NCI-H2227 (cell line): ENCODE measurements around the gene VPS52.
A peak's percentile ranks its signal among the peaks of the same experiment; 100 is the strongest.
"Not testable (repeated sequence)": the region's sequence is repeated elsewhere in the genome, so short reads cannot be mapped to it uniquely, and the experiment has no call there.

Source experiments
- DNase-seq: peaks from one replicate; lab custom pipeline; 2025; ENCODE audit not compliant: unreplicated experiment; lab: John Stamatoyannopoulos, UW

Gene VPS52

DNA sequence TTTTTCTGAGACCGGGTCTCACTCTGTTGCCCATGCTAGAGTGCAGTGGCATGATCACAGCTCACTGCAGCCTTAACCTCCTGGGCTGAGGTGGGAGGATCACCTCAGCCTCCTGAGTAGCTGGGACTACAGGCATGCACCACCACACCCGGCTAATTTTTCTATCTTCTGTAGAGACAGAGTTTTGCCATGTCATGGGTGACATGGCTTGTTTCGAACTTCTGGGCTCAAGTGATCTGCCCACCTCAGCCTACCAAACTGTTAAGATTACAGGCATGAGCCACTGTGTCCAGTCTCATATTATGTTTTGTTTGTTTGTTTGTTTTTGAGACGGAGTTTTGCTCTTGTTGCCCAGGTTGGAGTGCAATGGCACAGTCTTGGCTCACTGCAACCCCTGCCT is 13.5 kb upstream of the VPS52 start:
- not testable (repeated sequence) for DNase-seq

DNA sequence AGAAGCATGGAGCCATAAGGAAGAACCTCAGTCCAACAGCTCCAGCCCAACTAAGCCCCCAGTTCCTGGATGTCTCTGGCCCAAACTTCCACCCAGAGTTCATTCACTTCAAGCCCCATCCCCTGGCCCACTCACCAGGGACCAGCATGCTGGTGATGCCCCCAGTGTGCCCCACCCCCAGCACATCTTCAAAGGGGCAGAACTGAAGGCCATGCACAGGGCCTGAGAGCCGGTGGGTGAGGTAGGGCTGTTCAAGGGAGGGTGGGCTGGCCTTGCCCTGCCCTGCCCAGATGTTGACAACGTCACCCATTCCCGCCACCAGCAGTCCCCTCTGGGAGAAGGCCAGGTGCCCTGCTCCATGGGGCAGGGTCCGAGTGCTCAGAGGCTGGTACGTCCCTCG is 8.9 kb upstream of the VPS52 start:
- no peak for DNase-seq

DNA sequence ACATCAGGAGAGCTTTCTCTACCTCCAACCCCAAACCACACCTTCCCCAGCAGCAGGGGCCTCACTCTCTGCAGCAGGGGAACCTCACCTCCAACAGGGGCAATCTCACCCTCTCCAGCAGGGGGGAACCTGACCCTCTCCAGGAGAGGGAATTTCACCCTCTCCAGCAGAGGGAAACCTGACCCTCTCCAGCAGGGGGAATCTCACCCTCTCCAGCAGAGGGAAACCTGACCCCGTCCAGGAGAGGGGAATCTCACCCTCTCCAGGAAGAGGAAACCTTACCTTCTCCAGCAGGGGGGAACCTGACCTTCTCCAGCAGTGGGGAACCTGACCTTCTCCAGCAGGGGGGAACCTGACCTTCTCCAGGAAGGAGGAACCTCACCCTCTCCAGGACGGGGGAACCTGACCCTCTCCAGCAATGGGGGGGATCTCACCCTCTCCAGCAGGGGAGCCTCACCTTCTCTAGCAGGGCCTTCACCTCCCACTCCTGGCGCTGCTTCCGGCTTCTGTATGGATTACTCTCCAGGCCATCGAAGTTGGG is 8.4 kb upstream of the VPS52 start:
- DNase-seq, result peak; percentile 33

DNA sequence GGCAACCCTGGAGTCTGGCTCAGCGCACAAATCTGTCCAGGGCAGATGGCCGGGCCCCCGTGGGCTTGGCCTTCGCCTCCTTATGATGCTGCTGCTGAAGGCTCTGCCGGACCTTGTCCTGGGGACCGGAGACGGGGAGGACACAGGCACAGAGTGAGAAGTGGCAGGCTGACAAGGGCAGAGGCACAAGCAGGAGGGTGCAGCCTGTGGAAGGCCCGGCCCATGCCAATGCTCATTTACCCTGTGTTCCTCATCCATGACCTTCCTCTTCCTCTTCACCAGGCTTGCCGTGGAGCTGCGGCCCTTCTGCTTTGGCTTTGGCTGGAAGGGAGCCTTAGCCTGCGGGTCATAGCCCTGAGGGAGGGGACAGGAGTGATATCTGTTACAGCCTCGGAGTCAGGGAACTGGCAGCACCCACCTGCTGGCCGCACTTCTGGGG is 7.6 kb upstream of the VPS52 start:
- DNase-seq, result no peak

DNA sequence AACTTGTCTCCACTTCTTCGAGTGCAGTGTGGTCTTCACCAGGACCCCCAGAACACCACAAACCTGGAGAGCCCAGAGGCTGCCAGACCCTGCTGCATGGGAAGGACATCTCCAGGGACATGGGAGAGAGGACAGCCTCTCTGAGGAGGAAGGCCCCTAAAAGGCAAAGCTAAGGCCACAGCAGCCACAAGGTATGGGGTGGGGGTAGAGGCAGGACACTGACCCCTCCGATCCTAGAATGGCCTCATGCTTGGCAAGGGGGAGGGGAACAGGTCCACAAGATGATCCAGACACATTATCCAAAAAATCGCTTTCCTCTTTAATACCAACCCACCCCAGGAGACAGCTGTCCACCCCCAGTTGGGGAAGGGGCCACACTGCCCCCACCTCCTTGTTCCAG is 7.1 kb upstream of the VPS52 start:
- DNase-seq, result no peak

DNA sequence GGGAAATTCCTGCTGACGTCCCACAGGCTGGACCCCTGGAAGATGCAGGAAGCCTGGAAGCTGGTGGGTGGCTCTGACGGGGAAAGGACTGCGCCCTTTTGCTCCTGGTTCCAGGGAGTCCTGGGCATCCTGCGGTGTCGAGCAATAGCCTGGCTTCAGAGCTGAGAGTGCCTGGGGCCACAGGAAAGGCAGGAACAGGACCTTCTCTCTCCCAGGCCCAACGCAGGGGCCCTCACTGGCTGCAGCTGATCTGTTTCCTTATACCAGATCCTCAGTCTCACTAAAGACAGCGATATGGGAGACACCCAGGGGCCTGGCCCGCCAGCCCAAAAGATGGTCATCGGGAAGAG is 6.7 kb upstream of the VPS52 start:
- no peak for DNase-seq

DNA sequence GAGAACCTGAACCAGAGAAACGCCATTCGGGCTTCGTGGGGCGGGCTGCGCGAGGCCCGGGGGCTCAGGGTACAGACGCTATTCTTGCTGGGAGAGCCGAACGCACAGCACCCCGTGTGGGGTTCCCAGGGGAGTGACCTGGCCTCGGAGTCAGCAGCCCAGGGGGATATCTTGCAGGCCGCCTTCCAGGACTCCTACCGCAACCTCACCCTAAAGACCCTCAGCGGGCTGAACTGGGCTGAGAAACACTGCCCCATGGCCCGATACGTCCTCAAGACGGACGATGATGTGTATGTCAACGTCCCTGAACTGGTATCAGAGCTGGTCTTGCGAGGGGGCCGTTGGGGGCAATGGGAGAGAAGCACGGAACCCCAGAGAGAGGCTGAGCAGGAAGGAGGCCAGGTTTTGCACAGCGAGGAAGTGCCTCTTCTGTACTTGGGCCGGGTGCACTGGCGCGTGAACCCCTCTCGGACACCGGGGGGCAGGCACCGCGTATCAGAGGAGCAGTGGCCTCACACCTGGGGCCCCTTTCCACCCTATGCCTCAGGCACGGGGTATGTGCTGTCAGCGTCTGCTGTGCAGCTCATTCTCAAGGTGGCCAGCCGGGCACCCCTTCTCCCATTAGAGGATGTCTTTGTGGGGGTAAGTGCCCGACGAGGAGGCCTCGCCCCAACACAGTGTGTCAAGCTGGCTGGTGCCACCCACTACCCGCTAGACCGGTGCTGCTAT is 6.2 kb upstream of the VPS52 start:
- DNase-seq, result no peak

DNA sequence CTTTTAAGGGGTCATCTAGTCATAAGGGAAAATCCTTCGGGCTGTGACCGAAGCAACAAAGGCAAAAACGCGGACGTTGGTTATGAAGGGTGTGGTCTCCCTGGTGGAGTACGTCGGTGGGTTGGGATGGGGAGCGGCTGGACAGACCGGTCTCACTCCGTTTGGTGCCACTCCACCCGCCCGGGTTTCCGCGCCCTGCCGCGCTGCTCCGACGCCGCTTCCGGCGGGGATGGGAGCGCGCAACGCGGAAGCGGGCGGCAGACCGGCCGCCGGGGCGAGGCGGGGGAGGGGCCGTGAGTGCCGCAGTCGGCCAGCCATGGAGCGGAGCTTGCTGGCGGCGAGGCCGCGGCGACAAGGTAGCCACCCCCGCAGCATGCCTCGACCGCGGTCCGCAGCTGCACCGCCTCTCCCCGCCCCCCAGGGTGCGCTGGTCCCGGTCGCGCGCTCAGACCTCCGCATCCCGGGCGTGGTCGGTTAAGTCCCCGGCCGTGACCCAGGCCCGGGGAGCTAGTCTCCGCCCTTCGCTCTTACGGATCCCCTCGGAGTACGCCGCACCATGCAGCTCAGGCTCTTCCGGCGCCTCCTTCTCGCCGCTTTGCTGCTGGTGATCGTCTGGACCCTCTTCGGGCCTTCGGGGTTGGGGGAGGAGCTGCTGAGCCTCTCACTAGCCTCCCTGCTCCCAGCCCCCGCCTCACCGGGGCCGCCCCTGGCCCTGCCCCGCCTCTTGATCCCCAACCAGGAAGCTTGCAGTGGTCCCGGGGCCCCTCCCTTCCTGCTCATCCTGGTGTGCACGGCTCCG is 5.4 kb upstream of the VPS52 start, which contains the start of gene B3GALT4:
TSS of gene B3GALT4 (plus strand) at position 260 of the 799 bp plus-strand sequence. CDS start at position 557, 297 bp downstream.
- peak; percentile 94 for DNase-seq

DNA sequence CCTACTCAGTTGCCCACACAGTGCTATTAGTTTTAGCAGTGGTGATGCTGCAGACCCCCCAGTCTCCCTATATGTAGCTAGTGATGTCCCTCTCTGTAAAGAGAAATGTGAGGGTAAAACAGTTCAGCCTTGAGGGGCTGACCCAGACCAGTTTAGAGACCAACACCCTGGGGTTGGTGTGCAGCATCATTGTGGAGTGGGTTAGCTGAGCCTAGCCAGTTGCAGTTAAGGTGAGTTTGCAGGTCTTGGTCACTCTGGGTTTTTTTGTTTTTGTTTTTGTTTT is 4.8 kb upstream of the VPS52 start:
- DNase-seq, result no peak

DNA sequence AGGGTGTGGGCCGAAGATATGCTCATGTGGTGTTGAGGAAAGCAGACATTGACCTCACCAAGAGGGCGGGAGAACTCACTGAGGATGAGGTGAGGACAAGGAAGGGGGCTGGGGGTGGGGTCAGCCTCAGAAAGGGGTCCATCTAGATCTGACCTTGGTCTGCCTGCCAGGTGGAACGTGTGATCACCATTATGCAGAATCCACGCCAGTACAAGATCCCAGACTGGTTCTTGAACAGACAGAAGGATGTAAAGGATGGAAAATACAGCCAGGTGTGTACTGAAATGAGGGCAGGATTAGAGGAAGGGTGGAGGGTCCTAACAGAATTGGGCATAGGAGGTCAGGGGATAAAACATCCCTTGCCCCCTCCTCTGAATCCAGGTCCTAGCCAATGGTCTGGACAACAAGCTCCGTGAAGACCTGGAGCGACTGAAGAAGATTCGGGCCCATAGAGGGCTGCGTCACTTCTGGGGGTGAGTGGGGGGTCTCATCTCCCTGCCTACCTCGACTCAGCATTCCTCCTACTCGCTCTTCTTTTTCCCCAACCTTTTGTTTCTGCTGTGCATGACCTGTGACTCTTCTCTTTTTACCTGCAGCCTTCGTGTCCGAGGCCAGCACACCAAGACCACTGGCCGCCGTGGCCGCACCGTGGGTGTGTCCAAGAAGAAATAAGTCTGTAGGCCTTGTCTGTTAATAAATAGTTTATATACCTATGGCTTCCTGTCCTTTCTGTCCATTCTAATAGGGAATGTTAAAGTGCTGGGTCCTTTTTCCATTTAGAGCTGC is 4.3 kb upstream of the VPS52 start:
- not testable (repeated sequence) for DNase-seq

DNA sequence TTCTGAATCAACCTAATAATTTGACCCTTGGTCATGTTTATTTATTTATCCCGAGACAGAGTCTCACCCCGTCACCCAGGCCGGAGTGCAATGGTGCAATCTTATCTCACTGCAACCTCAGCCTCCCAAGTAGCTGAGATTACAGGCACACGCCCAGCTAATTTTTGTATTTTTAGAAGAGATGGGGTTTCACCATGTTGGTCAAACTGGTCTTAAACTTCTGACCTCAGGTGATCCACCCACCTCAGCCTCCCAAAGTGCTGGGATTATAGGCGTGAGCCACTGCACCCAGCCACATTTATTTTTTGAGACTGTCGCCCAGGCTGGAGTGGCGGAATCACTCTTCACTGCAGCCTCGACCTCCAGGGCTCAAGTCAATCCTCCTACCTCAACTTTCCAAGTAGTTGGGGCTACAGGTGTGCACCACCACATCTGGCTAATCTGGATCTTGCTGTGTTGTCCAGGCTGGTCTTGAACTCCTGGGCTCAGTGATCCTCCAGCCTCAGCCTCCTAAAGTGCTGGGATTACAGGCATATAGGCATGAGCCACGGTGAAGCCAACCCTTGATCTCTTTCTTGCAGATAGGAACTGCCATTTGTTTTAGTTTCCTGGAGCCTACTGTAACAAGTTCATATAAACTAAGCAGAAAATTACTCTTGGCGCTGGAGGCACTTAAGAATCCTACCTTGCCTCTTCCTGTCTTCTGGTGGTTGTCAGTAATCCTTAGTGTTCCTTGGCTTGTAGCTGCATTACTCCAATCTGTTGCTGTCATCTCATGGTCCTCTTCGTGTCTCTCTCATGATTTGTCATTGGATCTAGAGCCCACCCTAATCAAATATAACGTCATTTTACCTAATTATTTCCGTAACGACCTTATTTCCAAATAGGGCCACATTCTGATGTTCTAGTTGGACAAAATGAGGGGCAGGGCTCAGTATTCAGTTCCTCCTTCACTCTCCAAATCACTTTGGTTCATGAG is 2.5 kb upstream of the VPS52 start:
- DNase-seq, result no peak

DNA sequence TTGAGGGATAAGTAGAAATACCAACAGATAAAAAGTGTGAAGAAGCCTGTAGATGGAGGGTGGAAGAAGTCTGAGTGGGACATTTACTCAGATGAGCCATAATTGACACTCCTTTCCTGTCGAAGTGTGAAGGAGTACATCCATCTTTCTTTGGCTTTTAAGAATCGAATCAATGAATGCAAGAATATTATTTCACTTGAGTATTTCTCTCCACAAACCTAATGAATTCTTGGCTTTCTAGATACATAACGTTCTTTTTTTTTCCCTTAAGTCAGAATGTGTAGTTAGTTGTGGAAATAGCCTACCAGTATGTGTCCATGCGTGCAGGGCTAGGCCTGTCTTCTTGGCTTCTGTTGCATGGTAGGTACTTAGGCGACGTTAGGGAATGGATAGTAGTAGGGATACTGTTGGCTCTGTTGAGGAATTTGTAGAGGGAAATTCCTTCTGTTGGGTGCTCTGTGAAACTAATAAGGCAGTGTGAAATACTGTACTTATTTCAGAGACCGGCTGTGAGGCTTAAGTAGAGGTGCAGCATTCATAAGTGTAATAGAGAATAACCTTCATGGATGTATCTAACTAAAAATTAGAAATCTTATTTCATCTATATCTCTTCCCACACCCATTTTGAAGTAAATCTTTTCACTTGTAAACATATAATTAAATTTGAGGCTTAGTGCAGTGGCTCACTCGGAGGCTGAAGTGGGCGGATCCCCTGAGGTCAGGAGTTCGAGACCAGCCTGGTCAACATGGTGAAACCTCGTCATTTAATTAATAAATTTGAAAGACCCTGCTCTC is 1.6 kb upstream of the VPS52 start:
- DNase-seq, result no peak

DNA sequence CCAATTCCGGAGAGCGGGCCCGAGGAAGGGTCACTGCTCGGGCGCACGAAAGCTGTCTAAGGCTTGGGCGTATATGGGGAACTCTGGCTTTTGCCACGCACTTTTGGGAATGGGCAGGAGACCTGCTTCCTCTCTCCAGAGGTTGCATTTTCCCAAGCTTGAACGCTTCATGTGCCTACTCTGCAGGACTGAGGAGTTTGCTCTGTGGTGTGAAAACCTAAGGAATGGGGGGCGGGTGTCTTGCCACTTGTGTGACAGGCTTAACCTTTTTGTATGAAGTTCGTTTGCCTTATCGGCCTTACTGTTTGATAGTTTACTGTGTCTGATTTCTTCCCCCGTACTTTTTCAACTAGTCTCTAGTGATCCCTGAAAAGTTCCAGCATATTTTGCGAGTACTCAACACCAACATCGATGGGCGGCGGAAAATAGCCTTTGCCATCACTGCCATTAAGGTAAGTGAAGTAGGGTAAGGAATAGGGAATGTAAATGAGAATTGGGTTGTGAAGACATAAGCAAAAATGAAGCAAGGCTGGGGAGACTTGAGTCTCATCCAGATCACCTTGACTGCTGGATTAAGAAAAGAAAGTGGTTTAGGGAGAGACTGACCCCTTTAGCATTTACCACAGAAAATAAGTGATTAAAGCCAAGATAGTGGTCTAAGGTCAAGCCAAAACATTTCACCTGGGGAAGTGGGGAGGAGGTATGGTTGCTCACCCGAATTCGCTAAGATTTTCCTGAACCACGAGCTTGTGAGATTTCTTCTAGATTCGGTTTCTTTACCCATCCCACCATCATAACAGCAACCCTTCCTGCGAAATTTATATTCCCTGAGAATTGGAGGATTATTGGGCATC is 826 bp upstream of the VPS52 start:
- DNase-seq, result no peak

DNA sequence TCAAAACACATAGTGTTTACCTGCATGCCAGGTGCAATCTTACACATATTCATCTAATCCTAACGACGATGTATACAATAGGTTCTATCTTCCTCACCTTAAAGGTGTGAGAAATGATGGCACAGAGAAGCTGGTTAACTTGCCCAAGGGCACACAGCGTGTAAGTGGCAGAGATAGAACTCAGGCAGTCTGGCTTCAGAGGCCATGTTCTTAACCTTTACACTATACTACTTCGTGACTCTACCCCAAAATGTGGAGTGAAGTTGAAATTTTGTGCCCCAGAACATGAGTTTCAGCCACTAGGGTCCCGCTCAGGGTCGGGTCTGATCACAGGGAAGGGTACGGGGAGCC is 584 bp downstream of the VPS52 start:
- no peak for DNase-seq

DNA sequence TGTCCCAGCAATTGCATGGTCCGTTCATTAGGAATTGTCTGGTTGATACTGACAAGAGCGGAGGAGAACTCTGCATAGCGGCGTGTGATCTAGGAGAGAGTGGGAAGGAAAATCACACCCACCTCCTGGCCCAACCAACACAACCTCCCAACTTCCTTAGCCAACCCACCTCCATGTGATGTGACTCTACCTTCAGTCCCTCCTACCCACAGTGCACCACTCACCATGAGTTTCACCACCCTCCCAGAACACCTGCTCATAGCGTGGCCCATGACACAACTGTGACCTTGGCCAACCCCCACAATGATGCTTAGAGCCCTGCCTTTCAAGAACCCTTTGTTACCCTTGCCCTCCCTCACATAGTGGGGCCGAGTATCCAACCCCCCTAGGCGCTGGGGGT is 7.7 kb downstream of the VPS52 start:
- DNase-seq, result no peak

DNA sequence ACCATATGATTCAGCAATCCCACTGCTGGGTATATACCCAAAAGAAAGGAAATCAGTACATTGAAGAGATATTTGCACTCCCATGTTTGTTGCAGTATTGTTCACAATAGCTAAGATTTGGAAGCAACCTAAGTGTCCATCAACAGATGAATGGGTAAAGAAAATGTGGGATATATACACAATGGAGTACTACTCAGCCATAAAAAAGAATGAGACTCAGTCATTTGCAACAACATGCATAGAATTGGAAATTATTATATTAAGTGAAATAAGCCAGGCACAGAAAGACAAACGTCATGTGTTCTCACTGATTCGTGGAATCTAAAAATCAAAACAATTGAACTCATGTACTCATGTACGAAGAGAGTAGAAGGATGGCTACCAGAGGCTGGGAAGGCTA is 9.2 kb downstream of the VPS52 start:
- DNase-seq, result not testable (repeated sequence)

DNA sequence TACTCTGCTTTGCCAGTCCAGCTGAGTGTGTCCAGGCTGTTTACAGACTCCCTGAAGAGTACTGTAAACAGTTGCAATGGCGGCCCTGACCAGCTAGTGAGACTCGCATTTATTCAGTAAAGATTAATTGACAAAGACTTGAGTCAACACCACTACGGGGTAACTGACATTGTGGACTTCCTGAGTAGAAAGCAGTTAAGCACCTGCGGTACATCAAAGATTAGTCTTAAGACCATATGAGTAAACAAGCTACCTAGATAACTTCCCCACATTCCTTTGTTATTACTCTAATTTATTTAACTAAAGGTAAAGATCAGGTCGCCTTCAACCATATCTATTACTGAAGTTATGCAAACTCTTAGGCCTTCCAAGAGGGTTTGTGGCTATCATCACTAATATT is 12.6 kb downstream of the VPS52 start:
- DNase-seq, result no peak

DNA sequence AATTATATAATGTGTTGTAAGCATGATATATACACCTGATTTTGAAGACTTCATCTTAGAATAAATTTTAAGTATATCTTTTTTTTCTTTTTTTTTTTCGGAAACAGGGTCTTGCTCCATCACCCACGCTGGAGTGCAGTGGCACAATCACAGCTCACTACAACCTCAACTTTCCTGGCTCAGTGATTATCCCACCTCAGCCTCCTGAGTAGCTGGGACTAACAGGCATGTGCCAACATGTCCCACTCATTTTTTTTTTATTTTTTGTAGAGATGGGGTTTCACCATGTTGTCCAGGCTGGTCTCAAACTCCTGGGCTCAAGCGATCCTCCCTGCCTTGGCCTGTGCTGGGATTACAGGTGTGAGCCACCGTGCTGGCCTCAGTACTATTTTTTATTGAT is 17.1 kb downstream of the VPS52 start:
- DNase-seq, result no peak

DNA sequence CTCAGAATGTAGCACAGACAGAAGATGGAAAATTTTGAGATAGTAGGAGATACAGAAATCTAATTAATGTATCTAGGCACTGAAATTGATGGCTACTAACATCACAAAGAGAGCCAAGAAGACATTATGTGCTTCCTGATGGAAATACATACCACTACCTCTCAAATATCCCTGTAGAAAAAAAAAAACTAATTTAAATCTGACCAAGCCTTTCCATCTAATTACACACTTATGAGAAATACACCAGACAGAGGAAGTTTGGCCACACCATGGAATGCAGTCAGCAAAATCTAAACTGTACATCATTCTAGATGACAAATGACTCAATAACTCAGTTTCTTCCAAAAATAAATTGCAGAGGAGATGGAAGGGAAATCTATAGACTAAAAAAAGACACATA is 18.9 kb downstream of the VPS52 start:
- no peak for DNase-seq
